Measurements from ENCODE around the gene MAU2.

MAU2 gene

GRCh38 chr19:19306191-19306590 lies 14.4 kb upstream of the MAU2 start:
- in situ Hi-C loops (cut with MboI; ENCODE audit: low sequenced_read_pairs), result no loop called here

GRCh38 chr19:19308373-19308772 lies 12.3 kb upstream of the MAU2 start:
- in situ Hi-C loops (cut with MboI; ENCODE audit: low sequenced_read_pairs), result no loop called here

DNA sequence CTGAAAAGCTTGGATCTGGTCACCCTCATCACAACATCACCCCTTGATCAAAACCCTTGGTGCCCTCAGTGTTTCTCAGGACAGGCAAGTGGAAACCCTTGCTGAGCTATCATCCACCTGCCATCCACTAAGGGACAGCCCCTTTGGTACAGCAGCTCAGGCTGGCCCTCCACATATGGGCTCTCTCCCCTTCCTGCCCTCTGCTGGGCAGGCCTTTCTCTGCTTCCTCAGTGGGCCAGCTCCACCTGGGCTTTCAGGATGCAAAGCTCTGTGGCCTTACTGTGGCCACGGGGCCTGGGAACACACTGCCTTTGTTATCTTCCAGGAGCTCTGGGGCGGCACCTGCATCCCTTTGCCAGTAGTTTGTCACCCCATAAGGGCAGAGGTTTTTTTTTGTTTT lies 5.2 kb upstream of the MAU2 start:
- in situ Hi-C loops (cut with MboI; ENCODE audit: low sequenced_read_pairs), result no loop called here

DNA sequence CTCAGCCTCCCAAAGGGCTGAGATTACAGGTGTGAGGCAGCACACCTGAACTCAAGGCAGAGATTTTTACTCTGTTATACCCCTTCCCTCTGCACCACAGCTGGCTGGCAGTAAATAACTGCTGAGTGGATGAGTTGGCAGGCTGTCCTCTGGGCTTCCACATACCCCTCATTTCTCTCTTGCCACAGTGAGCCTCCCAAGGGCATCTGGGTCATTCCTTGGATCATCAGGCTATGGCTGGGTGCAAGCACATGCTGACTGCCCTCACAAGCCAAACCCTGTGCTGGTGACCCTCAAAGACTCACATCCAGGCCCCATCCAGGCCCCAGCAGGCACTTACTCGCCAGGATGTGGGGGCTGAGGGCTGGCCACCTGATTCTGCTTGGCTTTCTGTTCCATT lies 4.5 kb upstream of the MAU2 start:
- in situ Hi-C loops (cut with MboI; ENCODE audit: low sequenced_read_pairs), result no loop called here

GRCh38 chr19:19319732-19320360 lies 783 bp upstream of the MAU2 start:
- in situ Hi-C loops (cut with MboI; ENCODE audit: low sequenced_read_pairs), result no loop called here

GRCh38 chr19:19321141-19321577 lies 530 bp downstream of the MAU2 start:
- in situ Hi-C loops (cut with MboI; ENCODE audit: low sequenced_read_pairs), result no loop called here

DNA sequence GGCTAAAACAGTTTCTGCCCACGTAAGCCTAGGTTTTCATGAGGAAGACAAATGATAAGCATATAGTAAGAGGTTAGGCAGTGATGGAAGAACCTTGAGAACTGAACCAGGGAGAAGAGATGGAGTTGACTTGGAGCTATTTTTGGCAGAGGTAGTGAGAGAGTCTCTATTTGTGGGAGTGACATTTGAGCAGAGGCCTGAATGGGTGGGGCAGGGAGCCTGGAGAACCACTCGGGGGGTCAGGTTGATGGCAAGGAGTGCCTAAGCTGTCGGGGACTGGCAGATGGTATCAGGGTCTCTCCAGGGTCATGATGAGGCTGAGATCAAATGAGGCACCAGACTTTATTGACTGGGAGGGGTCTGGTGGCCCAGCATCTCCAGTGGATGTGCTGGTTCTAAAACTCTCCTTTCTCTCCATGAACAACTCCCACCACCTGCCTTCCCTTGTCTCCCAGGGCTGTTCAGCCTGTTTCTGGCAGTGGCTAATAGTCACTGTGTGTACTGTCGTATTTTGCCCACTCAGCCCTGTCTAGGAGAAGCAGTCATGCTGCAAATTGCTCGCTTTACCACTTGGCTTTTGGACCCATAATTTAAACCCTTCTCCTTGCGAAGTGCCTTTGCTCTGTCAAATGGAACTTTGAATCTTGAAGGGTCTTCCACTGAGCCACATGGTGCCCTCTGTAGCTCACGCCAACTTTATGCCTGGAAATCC lies 3.6 kb downstream of the MAU2 start:
- in situ Hi-C loops (cut with MboI; ENCODE audit: low sequenced_read_pairs), result no loop called here

GRCh38 chr19:19327672-19328071 lies 7.0 kb downstream of the MAU2 start:
- in situ Hi-C loops (cut with MboI; ENCODE audit: low sequenced_read_pairs), result no loop called here

- in situ Hi-C loops (cut with MboI; ENCODE audit: low sequenced_read_pairs), result no loop called here
Measured at GRCh38 chr19:19329126-19329525, 8.5 kb downstream of the MAU2 start.

DNA sequence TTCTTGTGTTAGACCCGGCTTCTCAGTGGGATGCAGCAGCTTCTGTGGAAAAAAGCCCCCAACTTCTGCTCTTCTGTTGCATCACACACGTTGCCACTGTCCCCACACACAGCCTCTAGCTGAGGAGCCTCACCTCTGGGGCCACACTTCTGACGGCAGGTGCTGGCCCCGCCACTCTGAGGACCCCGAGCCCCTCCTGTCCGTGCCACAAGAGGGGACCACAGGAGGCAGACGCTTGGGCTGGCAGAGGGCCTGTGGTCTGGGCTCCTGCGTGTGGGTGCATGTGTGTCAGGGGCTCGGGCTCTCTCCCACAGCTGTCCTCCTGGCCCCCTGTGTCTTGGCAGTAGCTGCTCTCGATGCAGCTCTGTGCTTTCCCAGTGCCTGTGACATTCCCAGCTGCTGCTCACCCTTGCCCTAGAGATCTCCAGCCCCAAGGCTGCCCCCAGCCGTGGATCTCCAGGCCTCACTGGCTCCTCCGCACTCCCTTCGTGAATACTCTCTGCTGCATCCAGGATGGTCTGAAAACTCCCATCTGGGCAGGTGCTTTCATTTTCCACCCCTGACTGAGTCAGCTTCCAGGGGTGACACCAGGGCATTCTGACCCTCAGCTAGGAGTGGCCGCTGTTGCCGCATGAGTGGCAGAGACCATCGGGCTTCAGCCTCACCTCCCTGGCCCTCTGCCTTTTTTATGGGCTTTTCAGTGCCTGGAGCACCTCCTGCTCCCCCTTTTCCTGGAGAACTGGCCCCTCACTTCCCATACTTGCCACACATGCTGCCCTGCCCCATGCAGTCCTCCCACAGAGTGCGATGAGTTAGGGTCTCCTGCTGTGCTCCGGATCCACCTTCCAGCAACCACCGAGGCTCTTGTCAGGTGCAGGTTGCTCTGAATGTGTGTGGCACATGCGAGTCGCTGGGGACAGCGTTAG lies 13.7 kb downstream of the MAU2 start:
- in situ Hi-C loops (cut with MboI; ENCODE audit: low sequenced_read_pairs), result no loop called here

- in situ Hi-C loops (cut with MboI; ENCODE audit: low sequenced_read_pairs), result no loop called here
Measured at GRCh38 chr19:19334989-19335344, 14.3 kb downstream of the MAU2 start.

GRCh38 chr19:19335408-19336158 lies 15.0 kb downstream of the MAU2 start:
- in situ Hi-C loops (cut with MboI; ENCODE audit: low sequenced_read_pairs), result no loop called here

- in situ Hi-C loops (cut with MboI; ENCODE audit: low sequenced_read_pairs), result no loop called here
Measured at GRCh38 chr19:19336597-19336996, 16.0 kb downstream of the MAU2 start.

DNA sequence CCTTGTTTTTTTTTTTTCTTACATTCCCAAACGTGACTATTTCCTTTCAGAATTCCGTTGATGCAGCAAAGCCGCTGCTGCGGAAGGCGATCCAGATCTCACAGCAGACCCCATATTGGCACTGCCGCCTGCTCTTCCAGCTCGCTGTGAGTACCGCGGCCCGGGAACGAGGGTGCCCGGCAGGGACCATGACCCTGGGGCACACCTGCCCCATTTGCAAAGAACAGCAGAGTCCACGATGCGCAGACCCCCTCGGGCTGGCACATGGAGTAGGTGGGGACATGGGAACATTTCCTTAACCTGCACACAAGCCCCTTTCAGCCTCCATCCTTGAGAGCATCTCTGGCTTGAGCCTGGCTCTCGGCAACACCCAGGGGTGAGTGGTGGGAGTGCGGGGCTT lies 16.5 kb downstream of the MAU2 start:
- in situ Hi-C loops (cut with MboI; ENCODE audit: low sequenced_read_pairs), result no loop called here

GRCh38 chr19:19338082-19338481 lies 17.5 kb downstream of the MAU2 start:
- in situ Hi-C loops (cut with MboI; ENCODE audit: low sequenced_read_pairs), result no loop called here

- in situ Hi-C loops (cut with MboI; ENCODE audit: low sequenced_read_pairs), result no loop called here
Measured at GRCh38 chr19:19341026-19341425, 20.4 kb downstream of the MAU2 start.

GRCh38 chr19:19342086-19343015 lies 21.7 kb downstream of the MAU2 start:
- in situ Hi-C loops (cut with MboI; ENCODE audit: low sequenced_read_pairs), result no loop called here

GRCh38 chr19:19343016-19343362 lies 22.4 kb downstream of the MAU2 start:
- in situ Hi-C loops (cut with MboI; ENCODE audit: low sequenced_read_pairs), result no loop called here

- in situ Hi-C loops (cut with MboI; ENCODE audit: low sequenced_read_pairs), result no loop called here
Measured at GRCh38 chr19:19343762-19344161, 23.1 kb downstream of the MAU2 start.

GRCh38 chr19:19345232-19345631 lies 24.6 kb downstream of the MAU2 start:
- in situ Hi-C loops (cut with MboI; ENCODE audit: low sequenced_read_pairs), result no loop called here

Measured in HL-60/S4 (cell line).